GM19035 (cell line): Measurements from ENCODE around the gene CDK11B.

Experiments used
- ATAC-seq: cut with Tn5 transposase; IDR thresholded peaks from one replicate; pipeline ENCODE4 v1.9.1; 2021; ENCODE audit not compliant: unreplicated experiment

CDK11B gene

DNA sequence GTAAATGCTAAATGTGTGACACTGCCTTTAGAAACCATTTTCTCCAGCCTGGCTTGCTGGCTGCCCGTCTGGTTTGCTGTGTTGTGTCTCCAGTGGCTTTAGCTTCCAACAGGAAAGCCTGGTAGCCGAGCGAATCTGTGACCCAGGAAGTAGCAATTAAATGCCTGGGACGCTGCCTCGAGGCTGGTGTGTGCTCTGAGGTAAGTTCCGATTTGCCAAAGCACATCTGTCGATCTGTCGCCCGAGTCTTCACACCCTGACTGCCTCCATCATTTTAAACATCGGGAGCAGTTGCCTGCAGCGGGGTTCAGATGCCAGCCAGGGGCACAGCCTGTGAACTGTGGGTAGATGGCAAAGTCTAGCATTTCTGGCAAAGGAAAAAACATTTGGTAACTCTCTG, 41.3 kb downstream of the CDK11B start:
- no peak for ATAC-seq

DNA sequence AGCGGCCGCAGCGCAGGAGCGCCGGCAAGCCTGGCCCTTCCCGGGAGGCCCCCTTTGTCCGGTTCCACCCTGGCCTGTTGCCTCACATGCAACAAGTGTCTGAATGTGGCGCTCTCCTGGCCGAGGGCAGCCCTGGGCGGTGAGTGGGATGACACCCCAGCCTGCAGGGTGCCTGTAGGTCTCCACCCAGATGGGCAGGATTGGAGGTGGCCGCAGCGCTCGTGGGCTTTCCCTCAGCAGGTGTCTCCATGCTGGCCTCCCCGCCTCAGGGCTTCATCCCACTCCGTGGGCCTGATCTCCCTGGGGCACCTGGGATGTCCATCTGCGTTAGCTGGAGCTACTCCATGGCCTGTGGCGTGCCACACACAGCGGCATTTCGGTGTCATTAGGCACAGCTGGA, 42.0 kb downstream of the CDK11B start:
- ATAC-seq = no peak

DNA sequence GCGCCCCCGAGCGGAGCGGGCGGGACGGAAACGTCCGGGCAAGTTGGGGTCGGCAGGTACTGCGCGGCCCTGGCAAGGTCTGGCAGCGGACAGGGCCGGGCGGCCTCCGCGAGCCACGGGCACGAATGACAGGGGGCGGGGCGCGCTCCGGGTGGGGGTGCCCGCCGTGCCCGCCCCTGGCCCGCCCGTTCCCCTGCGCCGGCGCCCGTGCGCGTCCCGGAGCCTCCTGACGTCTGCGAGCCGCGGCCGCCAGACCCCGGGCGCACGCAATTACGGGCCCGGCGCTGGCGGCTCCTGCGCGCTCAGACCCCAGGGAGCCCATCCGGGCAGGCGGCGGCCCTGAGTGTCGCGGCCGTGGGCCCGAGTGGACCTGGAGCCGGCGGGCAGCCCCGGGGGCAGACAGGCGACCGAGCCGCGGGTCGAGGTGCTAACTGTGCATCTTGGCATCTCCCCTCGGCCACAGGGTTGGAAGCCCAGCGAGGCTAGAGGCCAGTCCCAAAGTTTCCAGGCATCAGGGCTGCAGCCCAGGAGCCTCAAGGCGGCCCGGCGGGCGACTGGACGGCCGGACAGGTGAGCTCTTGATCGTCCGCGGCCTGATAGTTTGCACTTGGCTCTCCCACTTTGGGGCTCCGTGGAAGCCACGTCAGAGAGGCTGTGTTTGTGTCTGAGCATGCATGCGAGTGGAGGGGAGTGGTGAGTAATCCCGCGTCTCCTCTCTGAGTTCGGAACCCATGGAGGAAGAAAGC, 42.6 kb downstream of the CDK11B start:
- peak; percentile 30 for ATAC-seq

DNA sequence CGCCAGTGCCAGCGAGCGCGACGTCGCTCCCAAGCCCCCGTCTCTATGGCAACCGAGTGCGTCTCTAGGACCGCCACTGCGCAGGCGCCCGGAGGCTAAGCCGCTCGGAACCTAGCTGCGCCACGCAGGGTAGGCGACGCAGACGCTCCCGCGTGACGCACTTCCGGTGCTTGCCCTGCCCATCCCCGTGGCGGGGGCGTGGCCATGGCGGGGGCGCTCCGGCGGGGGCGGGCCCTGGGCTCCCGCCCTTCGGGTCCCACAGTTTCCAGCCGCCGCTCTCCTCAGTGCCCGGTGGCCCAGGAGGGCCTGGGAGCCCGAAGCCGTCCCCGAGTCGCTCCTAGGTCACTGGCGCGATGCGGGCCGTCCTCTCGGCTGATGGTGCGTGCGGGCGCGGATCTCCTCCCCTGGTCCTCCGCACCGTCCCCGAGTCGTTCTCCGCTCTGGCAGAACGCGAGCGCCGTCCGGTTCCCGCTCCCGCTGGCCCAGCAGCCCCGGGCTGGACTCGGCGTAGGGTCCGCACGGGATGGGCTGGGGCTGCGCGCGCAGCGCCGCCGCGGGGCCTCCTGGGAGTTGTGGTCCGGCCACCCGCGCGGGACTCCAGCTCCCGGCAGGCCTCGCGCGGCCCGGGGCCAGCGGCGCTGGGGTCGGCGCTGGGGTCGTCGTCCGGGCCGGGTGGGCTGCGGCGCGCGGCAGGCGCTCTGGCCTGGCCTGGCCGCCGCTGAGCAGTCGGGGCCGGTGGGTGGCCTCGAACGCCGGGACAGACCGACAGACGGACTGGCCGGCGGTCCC, 43.4 kb downstream of the CDK11B start, which contains the start of gene MIB2:
TSS of gene MIB2 (plus strand) at position 245 of the 789 bp plus-strand sequence. CDS start 7,953 bp downstream, outside the sequence.
- peak; percentile 79 for ATAC-seq

DNA sequence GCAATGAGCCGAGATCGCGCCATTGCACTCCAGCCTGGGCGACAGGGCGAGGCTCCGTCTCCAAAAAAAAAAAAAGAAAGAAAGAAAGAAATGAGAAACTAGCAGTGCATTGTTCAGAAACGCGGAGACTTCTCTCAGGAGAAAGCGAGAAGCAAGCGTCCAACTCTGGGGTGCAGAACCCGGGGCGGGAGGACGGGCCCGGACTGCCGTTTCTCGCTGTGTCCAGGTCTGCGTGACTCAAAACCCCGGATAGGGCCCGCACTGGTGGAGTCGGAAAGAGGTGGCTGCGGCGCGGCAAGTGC, 43.9 kb downstream of the CDK11B start:
- no peak for ATAC-seq

DNA sequence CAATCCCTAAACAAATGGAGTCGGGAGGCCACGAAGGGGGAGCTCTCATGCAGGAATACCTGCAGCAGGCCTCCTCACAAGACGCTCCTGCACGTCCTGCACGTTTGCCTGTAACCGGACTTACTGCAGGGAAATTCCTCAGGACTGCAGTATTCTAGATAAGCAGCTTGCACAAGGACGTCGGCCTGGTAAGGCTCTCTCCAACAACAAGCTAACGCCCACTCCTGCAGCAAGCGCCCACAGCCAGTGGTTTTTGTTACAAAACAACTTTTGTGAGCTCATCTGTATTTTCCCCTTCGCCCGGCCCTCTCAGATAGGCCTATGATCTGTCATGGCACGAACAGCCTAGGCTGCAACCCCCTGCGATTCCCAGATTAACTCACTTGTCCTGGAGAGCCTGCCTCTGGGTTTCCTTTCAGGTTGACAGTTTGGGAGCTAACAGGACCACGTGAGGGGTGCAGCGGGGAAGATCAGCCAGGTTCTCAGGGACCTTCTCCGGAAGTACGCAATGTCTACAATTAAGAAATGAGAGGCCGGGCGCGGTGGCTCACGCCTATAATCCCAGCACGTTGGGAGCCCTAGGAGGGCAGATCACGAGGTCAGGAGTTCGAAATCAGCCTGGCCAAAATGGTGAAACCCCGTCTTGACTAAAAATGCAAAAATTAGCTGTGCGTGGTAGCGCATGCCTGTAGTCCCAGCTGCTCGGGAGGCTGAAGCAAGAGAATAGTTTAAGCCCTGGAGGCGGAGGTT, 44.4 kb downstream of the CDK11B start:
- no peak for ATAC-seq

DNA sequence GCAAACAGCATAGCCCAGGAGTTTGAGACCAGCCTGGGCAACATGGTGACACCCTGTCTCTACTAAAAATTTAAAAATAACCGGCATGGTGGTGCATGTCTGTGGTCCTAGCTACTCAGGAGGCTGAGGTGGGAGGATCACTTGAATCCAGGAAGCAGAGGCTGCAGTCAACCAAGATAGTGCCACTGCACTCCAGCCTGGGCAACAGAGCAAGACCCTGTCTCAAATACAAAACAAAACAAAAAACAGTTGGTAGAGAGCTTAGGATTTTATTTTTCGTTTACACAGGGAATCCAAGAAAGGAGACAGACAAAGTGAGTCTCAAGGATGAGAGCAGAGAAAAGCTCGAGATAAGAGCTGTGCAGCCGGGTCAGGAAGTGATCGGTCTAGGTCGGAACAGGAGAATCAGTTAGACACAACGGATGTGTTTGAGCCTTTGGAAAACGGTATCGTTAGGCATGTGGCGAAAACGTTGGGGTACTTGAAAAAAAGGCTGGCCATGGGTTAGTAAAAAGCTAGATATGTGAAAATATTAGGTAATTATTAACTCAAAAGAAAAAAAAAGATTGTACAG, 45.2 kb downstream of the CDK11B start:
- no peak for ATAC-seq

DNA sequence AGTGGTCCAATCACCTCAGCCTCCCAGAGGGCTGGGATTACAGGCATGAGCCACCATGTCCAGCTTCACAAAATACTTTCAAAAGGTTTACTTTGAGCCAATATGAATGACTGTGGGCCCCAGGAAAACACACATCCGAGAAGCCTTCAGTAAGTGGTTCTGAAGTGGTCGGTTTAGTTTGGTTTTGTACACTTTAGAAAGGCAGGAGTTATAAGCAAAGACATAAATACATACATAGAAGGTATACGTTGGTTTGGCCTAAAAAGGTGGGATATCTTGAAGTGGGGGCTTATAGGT, 46.8 kb downstream of the CDK11B start:
- no peak for ATAC-seq

DNA sequence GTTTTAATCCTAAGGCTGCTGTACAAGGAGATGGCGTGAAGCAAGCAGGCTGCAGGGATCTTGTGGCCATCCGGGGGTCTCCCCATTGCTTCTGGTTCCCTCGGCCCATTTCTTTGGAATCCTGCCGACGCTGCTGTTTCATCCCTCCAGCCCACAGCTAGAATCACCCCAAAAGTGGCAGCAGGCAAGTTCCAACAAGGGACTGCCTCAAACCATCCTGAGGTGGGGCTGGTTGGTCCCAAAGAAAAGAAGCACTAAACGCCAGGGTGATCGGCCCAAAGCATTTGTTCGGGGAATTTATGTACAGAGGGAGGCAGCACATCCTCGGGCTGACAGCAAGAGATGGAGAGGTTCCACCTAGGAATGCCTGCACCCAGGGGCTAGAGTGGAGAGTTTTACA, 48.0 kb downstream of the CDK11B start:
- no peak for ATAC-seq

DNA sequence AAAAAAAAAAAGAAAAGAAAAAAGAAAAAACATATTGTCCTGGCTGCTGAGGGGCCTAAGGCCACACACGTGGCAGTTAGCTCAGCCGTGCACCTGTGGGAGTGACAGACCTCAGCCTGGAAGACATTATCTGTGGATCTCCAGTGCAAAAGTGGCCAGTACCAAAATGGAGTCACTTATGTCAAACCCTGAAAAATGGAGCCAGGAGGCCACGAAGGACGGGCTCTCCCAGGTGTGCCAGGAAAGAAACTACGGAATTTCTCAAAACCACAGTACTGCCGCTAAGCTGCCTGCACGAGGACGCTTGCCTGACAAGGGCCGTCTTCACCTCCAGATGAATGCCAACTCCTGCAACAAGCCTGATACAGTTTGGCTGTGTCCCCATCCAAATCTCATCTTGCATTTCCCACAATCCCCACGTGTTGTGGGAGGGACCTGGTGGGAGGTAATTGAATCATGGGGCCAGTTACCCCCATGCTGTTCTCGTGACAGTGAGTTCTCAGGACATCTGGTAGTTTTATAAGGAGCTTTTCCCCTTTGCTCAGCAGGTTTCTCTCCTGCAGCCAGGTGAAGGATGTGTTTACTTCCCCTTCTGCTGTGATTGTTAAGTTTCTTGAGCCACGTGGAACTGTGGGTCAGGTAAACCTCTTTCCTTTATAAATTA, 48.9 kb downstream of the CDK11B start:
- ATAC-seq = no peak

DNA sequence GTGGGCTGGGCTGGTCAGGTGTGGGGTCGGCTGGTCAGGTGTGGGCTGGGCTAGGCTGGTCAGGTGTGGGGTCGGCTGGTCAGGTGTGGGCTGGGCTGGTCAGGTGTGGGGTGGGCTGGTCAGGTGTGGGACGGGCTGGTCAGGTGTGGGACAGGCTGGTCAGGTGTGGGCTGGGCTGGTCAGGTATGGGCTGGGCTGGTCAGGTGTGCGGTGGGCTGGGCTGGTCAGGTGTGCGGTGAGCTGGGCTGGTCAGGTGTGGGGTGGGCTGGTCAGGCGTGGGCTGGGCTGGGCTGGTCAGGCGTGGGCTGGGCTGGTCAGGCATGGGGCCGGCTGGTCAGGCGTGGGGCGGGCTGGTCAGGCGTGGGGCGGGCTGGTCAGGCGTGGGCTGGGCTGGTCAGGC, 52.6 kb downstream of the CDK11B start:
- ATAC-seq = no peak

DNA sequence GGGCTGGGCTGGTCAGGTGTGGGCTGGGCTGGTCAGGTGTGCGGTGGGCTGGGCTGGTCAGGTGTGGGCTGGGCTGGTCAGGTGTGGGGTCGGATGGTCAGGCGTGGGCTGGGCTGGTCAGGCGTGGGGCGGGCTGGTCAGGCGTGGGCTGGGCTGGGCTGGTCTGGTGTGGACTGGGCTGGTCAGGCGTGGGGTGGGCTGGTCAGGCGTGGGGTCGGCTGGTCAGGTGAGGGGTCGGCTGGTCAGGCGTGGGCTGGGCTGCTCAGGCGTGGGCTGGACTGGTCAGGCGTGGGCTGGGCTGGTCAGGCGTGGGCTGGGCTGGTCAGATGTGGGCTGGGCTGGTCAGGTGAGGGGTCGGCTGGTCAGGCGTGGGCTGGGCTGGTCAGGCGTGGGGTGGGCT, 53.1 kb downstream of the CDK11B start:
- no peak for ATAC-seq

DNA sequence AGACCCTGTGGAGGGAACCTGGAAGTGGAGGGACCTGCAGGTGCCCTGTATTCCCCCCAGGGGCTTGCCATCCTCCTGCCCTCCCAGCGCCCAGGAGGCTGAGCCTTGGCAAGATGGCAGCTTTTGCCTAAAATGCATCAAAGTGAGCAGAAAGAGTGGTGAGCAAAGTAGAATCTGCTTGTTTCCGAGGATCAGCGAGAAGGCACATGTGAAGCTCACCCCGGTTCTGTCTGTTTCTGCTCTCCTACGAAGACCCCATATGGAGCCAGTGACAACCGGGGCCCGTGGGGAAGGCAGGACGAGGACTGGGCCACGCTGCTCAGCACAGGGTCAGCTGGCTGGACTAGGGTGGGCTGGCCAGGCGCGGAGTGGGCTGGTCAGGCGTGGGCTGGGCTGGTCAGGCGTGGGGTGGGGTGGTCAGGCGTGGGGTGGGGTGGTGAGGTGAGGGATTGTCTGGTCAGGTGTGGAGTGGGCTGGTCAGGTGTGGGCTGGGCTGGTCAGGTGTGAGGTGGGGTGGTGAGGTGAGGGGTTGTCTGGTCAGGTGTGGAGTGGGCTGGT, 53.7 kb downstream of the CDK11B start:
- no peak for ATAC-seq

DNA sequence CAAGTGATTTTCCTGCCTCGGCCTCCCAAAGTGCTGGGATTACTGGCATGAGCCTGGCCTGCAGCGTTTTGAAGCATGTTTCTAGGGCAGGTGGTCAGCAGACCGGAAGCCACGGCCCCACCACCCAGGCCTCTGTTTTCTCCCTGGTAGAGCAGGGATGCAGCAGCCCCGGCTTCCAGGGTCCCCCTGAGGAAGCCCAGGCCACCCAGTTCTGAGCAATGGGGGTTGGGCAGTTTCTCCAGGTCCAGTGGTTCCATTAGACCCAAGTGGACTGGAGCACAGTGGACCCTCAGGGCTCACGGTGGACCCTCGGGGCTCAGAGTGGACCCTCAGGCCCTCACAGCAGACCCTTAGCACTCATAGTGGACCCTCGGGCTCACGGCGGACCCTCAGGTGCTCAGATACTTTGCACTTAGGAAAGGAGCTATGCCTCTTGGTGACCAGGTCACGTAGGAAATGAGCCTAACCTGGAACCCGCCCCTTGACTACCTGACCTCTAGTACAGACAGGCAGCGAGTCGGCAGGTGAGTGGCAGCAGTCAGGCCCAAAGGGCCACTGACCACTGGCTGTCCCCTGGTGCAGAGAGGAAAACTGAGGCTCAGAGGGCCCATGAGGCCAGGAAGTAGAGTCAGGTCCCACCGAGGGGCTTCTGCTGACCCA, 54.3 kb downstream of the CDK11B start:
- no peak for ATAC-seq

DNA sequence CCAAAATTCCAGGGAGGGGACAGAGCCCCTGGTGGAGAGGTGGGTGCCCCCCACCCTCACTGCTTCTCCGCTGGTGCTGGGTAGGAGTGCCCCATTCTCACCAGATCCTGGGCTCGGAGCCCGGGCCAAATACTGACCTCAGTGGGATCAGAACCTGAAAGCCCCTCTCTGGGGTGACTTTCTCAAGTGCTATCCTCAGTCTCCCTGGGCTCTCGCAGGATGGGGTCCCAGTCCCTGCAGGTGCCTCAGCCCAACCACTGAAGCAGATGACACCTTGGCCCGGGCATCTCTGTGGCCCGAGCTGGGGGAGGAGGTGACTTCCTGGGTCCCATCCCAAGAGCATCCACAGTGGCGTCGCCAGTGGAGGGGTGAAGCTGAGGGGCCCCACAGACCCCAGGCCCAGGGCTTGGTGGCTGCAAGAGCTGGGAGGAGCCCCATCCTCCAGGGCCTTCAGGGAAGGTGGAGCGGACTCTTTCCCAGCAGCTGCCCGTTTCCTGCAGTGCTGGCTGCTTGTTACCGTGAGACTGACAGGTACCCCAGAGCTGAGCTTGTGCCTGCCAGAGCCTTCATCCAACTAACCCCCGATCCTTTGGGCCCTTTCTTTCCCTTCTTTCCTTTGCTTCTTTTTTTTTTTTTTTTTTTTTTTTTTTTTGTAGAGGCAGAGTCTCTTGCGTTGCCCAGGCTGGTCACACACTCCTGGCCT, 55.0 kb downstream of the CDK11B start:
- ATAC-seq = no peak

DNA sequence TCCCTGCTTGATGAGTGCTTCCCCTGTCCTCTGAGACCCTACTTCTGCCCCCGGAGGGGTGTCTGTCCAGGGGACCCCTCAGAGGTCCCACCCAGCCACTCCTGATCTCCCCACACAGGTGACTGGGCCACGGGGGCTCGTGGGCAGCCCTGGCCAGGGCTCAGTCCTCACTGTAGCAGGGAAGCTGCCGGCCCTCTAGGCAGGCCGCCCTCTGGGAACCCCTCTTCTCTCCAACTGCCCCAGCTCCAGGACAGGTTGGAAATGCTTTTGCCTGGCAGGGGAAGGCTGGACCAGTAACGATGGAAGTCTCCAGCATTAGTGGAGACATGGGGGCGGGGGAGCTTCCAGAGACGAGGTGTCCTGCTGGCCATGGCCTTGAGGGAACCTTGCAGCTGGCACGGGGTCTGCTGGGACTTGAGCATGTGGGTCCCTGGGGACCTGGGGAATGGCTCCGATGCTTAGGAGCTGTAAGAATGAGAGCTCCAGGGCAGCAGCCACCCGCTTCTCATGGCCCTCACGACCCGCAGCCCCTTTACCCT, 55.8 kb downstream of the CDK11B start:
- ATAC-seq = no peak

DNA sequence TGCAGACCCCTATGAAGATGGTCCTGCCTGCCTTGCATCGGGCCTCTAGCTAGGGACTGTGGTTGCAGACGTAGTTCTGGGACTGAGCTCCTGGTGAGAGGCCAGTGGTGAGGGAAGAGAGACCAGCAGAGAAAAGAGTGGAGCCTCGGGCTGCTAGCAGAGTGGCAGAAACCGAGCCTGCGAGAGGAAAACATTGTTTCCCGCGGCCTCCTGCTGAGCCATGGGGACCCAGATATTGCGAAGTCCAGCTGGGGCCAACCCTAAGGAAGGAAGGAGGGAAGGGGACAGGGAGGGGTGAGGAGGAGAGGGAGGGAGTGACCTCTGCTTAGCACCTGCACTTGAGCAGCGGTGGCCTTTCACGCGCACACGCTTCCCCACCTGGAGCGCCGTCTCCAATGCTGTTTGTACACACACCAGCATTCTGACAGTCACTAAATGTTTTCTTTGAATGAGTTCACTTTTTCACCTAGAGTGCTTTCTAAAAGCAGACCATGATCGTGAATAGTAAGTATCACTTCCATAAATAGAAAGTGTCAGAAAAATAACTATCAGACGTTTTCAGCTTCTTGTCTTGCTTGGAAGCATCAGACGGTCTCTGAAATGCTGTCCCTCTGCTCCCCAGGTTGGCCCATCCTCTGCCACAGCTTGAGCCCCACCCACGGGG, 56.4 kb downstream of the CDK11B start:
- ATAC-seq = no peak

DNA sequence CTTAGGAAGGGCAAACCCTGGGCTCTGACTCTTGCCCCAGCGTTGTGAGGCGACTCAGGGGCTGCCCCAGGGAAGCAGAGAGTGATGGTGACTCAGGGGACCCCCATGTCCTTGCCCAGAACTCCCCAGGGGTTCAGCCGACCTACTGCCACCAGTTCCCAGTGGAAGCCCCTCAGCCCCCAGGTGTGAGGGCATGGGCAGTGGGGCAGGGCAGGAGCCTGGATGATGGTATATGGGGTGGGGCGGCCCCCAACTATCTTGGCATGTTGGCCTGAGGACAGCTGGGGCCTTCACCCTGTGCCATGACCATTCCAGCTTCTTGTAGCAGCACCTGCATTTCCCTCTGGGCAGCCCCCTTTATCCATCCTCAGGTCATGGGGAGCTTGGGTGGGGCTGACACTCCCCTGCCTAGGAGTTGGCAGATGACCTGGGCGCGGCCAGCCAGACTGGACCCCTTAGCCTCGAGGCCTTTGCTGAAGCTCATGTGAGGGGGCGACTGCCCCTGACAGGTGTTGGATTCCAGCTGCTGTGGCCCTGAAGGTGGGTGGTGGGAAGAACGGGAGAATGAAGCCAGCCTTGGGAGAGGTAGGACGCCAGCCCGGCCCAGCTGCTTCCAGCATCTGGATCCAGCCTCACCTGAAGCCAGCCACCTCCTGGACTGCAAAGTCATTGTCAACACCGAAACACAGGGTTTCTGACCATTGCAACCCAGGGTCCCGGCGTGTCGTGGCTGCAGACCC, 57.1 kb downstream of the CDK11B start:
- ATAC-seq = no peak
